Psoas muscle (tissue), 8 donors: ENCODE data around the gene TNFAIP3. TPM values are rescaled to one million over a fixed set of nuclear protein-coding genes. Genes with fewer than 3 reads are reported as not detected.
A peak's percentile ranks its signal among the peaks of the same experiment; 100 is the strongest.
"Not testable (repeated sequence)": the region's sequence is repeated elsewhere in the genome, so short reads cannot be mapped to it uniquely, and the experiment has no call there.

Source experiments
- ATAC-seq, 4 donors: fragments of 200-7000 bp; cut with Tn5 transposase; one replicate each; pipeline ENCODE4 v1.9.1; 2020; ENCODE audit warnings: moderate library complexity in 3 of 4, mild to moderate bottlenecking in 2 of 4
- DNase-seq, 2 donors: peaks; one replicate each; pipeline ENCODE4 v3.0.0-alpha.2; 2020
- H3K27ac ChIP-seq: fragments of 200-600 bp; one replicate; pipeline ENCODE4 v1.8.0; 2022
- H3K27me3 ChIP-seq, 3 donors: fragments of 200-600 bp in 1 of 3; one replicate each; pipeline versions ENCODE4 v1.6.1 to v1.8.0; 2013 to 2022; ENCODE audit warnings: low read length in 2 of 3, mild to moderate bottlenecking in 2 of 3, moderate library complexity in 1 of 3; ENCODE audit not compliant: insufficient read depth in 3 of 3
- H3K36me3 ChIP-seq, 2 donors: fragments of 200-600 bp in 1 of 2; one replicate each; pipeline versions ENCODE4 v1.6.1 to v1.8.0; 2013 to 2022; ENCODE audit warnings: low read depth in 1 of 2, mild to moderate bottlenecking in 1 of 2, moderate library complexity in 1 of 2; ENCODE audit not compliant: insufficient read depth in 1 of 2
- H3K4me1 ChIP-seq: fragments of 200-600 bp; one replicate; pipeline ENCODE4 v1.8.0; 2022
- H3K4me3 ChIP-seq: fragments of 200-600 bp; one replicate; pipeline ENCODE4 v1.8.0; 2022; ENCODE audit warnings: mild to moderate bottlenecking
- H3K9me3 ChIP-seq: fragments of 200-600 bp; one replicate; pipeline ENCODE4 v1.8.0; 2022
- WGBS, 3 donors: extraction: QIAGEN DNeasy Blood & Tissue Kit; methylation state at CpG; one replicate each; pipeline versions ENCODE4 v1.1.6 to v1.1.7; 2013; 5-methylcytosine and 5-hydroxymethylcytosine counted together
- intact Hi-C, 2 donors: fragments of 100-400 bp; cut with DNase I; formaldehyde crosslinking; loops; one replicate each; pipeline versions ENCODE4 v1.11.0 to v1.14.2; 2022
- polyA plus RNA-seq, 3 donors: library from polyadenylated mRNA; stranded (reverse); fragments of 200-250 nt; gene quantifications; one replicate each; pipeline ENCODE4 v1.2.3, GENCODE V29; 2013
- total RNA-seq, 4 donors: library from RNA; stranded (reverse); fragmentation: NEBNext Ultra II Directional in 2 of 4; extraction: Animal tissue kit (Norgen Biotek cat#: 25700) in 2 of 4; gene quantifications; one replicate each; pipeline versions ENCODE4 v1.2.1 to v1.2.4, GENCODE V29; 2021 to 2023
- TF ChIP-seq, protein P1 (sequence below): fragments of 200-600 bp; IDR thresholded peaks from one replicate; pipeline ENCODE4 v1.8.0; 2022; ENCODE audit warnings: antibody characterized with exemption
- donor health status: healthy with polysubstance abuse.
- donor health status: DM: no; HTN: no; CAD: no; lungs with moderate emphysema.
- donor health status: Bipolar disorder and iron deficiency.
- donor health status: healthy.
- donor health status: DM: yes; HTN: yes; CAD: no.
- donor health status: DM: no; HTN: no; CAD: no.
- donor health status: DM: no; HTN: no; CAD: no.
- donor health status: DM: yes; HTN: yes; CAD: no.

Gene TNFAIP3
- total and polyA plus RNA-seq, 7 donors, result 2.0 to 12.8 (median 4.3) TPM

- intact Hi-C loops, result no loop called here
- no peak for ATAC-seq
- no peak for DNase-seq
Measured at GRCh38 chr6:137890983-137891537, 24.0 kb downstream of the TNFAIP3 start.

GRCh38 chr6:137892271-137892708 is 25.2 kb downstream of the TNFAIP3 start:
- no peak overlapping the region for H3K27ac ChIP-seq
- intact Hi-C loops, result no loop called here
- no peak for DNase-seq
- no peak overlapping the region for H3K4me3 ChIP-seq
- peaks cover 4% of the 10 kb centered on the region for H3K9me3 ChIP-seq
- no peaks in the 10 kb centered on the region for H3K27me3 ChIP-seq
- H3K4me1 ChIP-seq, result peaks cover 5% of the 10 kb centered on the region
- H3K36me3 ChIP-seq, result no peaks in the 10 kb centered on the region
- WGBS, 3 donors, result 62 to 92% (median 87%) methylated on average over 3 of the region's 3 CpGs
- TF ChIP-seq, protein P1, sequence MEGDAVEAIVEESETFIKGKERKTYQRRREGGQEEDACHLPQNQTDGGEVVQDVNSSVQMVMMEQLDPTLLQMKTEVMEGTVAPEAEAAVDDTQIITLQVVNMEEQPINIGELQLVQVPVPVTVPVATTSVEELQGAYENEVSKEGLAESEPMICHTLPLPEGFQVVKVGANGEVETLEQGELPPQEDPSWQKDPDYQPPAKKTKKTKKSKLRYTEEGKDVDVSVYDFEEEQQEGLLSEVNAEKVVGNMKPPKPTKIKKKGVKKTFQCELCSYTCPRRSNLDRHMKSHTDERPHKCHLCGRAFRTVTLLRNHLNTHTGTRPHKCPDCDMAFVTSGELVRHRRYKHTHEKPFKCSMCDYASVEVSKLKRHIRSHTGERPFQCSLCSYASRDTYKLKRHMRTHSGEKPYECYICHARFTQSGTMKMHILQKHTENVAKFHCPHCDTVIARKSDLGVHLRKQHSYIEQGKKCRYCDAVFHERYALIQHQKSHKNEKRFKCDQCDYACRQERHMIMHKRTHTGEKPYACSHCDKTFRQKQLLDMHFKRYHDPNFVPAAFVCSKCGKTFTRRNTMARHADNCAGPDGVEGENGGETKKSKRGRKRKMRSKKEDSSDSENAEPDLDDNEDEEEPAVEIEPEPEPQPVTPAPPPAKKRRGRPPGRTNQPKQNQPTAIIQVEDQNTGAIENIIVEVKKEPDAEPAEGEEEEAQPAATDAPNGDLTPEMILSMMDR, result no peak
- peak in 3 of 4 donors; percentile 49 to 91 (median 76) for ATAC-seq

More at GRCh38 chr6:137890983-137891537, 24.0 kb downstream of the TNFAIP3 start:
- TF ChIP-seq, protein P1, result no peak
- WGBS, 3 donors, result 55 to 82% (median 79%) methylated on average over 2 of the region's 2 CpGs
- no peaks in the 10 kb centered on the region for H3K36me3 ChIP-seq
- H3K4me1 ChIP-seq, result peaks cover 5% of the 10 kb centered on the region
- no peak overlapping the region for H3K27ac ChIP-seq
- H3K27me3 ChIP-seq, result no peaks in the 10 kb centered on the region
- no peak overlapping the region for H3K4me3 ChIP-seq
- peaks cover 9% of the 10 kb centered on the region for H3K9me3 ChIP-seq

DNA sequence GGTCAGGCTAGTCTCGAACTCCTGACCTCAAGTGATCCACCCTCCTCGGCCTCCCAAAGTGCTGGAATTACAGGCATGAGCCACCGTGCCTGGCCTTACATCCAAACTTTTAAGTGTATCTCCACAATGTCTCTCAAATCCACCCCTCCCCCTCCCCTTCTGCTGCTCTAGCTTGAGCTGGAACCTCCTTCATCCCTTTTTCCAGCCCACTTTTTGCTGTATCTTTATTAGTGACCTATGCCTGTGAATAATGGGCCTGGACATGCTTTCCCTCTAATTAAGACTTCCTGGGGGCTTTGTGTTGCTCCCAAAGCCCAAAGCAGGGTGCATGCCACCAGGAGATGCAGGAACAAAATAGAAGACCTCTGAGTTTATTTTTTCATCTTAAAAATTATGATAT is 26.1 kb downstream of the TNFAIP3 start:
- 84 to 87% (median 86%) methylated on average over 3 of the region's 3 CpGs for WGBS, 3 donors

DNA sequence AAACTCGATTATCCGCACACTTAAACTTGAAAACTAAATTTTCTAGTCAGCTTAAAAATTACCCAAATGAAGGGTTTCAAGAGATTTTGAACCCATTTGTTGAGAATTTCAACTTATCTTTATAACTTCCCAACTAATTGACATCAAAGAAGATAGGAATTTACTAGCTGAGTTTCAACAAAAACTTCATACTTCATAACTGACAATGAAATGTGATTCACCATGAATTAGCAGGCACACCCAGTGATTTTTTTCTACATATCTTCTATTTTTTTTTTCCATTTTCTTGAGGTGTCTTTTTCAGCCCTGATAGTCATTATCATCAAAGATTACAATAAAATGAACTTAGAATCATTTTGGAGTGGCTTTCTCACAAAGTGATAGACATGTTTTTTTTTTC is 26.7 kb downstream of the TNFAIP3 start:
- TF ChIP-seq, protein P1, result no peak
- ATAC-seq, result no peak
- peaks cover 5% of the 10 kb centered on the region for H3K4me1 ChIP-seq
- intact Hi-C loops, result no loop called here
- H3K27ac ChIP-seq, result no peak overlapping the region
- H3K27me3 ChIP-seq, result no peaks in the 10 kb centered on the region
- 94 to 96% (median 95%) methylated on average over 2 of the region's 2 CpGs for WGBS, 3 donors
- H3K36me3 ChIP-seq, result no peaks in the 10 kb centered on the region
- no peaks in the 10 kb centered on the region for H3K9me3 ChIP-seq
- DNase-seq, result no peak
- H3K4me3 ChIP-seq, result no peak overlapping the region

More for the DNA sequence above, 26.1 kb downstream of the TNFAIP3 start:
- H3K36me3 ChIP-seq, result no peaks in the 10 kb centered on the region
- TF ChIP-seq, protein P1, result no peak
- no peaks in the 10 kb centered on the region for H3K27me3 ChIP-seq
- intact Hi-C loops, result no loop called here
- no peak for DNase-seq
- peaks cover 4% of the 10 kb centered on the region for H3K9me3 ChIP-seq
- H3K4me3 ChIP-seq, result no peak overlapping the region
- no peak overlapping the region for H3K27ac ChIP-seq
- no peak for ATAC-seq
- peaks cover 5% of the 10 kb centered on the region for H3K4me1 ChIP-seq

DNA sequence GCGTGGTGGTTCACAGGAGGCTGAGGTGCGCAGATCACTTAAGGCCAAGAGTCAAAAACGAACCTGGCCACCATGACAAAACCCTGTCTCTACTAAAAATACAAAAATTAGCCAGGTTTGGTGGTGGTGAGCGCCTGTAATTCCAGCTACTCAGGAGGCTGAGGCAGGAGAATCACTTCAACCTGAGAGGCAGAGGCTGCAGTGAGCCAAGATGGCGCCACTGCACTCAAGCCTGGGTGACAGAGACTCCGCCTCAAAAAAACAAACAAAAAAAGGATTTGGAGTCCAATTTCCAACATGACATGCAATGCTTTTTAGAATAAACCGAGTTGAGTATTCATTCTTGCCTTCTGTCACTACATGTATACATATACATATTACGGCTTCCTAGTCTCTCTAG is 27.3 kb downstream of the TNFAIP3 start:
- DNase-seq, H3K4me1 ChIP-seq: not testable (repeated sequence)
- 71 to 80% (median 79%) methylated on average over 8 of the region's 8 CpGs for WGBS, 3 donors

More for the DNA sequence above, 27.3 kb downstream of the TNFAIP3 start:
- H3K36me3 ChIP-seq, H3K27ac ChIP-seq, ATAC-seq, H3K9me3 ChIP-seq, H3K4me3 ChIP-seq, intact Hi-C loops, H3K27me3 ChIP-seq: not testable (repeated sequence)
